Stimulated activated naive CD8-positive, alpha-beta T cell treated with anti-CD3 and anti-CD28 coated beads, Interleukin-15, amount 100 ng/mL, for 72 hours (primary cell): ENCODE data around the gene MMP14.

Experiments
- ATAC-seq: fragments of 150-1000 bp; cut with Tn5 transposase; 2 replicates; pipeline ENCODE4 v1.10.0; 2021; ENCODE audit warnings: mild to moderate bottlenecking, moderate library complexity
- DNase-seq, 2 donors: peaks; one replicate each; pipeline ENCODE4 v3.0.0; 2021 to 2022
- H3K27ac Mint-ChIP-seq, 2 donors: one replicate each; pipeline ENCODE4 v1.8.0; 2022; ENCODE audit warnings: mild to moderate bottlenecking in 2 of 2, mixed read lengths in 2 of 2, moderate library complexity in 2 of 2
- H3K27me3 Mint-ChIP-seq: one replicate; pipeline ENCODE4 v1.8.0; 2022; ENCODE audit warnings: mixed read lengths
- H3K4me1 Mint-ChIP-seq: one replicate; pipeline ENCODE4 v1.8.0; 2022; ENCODE audit warnings: mild to moderate bottlenecking, mixed read lengths
- H3K4me3 Mint-ChIP-seq, 2 donors: one replicate each; pipeline ENCODE4 v1.8.0; 2022; ENCODE audit warnings: mild to moderate bottlenecking in 2 of 2, mixed read lengths in 2 of 2, moderate library complexity in 1 of 2
- H3K9me3 Mint-ChIP-seq, 2 donors: one replicate each; pipeline ENCODE4 v1.8.0; 2022; ENCODE audit warnings: mixed read lengths in 2 of 2

The MMP14 gene

DNA sequence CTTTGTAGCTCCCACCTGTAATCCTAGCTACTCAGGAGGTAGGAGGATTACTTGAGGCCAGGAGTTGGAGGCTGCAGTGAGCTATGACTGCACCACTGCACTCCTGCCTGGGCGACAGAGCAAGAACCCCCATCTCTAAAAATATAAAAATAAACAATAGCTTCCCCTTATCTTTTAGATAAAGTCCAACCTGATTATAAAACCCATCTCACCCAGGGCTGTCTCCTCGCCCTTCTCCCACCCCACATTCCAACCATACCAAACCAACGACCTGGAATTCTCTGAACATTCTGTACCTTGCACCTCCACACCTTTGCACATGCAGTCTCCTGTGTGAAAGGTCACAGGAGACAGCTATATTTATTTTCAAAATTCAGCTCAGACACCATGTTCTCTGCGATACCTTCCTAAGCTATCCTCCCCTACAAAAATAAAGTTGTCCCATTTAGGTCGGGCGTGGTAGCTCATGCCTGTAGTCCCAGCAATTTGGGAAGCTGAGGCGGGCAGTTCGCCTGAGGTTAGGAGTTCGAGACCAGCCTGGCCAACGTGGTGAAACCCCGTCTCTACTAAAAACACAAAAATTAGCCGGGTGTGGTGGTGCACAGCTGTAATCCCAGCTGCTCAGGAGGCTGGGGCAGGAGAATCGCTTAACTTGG, 28.8 kb upstream of the MMP14 start:
- no peaks in the 10 kb centered on the region for H3K4me1 Mint-ChIP-seq
- ATAC-seq: no peak
- DNase-seq: no peak
- H3K27me3 Mint-ChIP-seq: no peaks in the 10 kb centered on the region
- no peak overlapping the region for H3K27ac Mint-ChIP-seq
- no peaks in the 10 kb centered on the region for H3K9me3 Mint-ChIP-seq
- no peak overlapping the region for H3K4me3 Mint-ChIP-seq

GRCh38 chr14:22808388-22809209, 27.8 kb upstream of the MMP14 start:
- ATAC-seq (no peak), DNase-seq (no peak)
- no peaks in the 10 kb centered on the region for H3K9me3 Mint-ChIP-seq
- H3K27me3 Mint-ChIP-seq: no peaks in the 10 kb centered on the region
- H3K4me3 Mint-ChIP-seq: no peak overlapping the region
- no peaks in the 10 kb centered on the region for H3K4me1 Mint-ChIP-seq
- H3K27ac Mint-ChIP-seq: no peak overlapping the region

DNA sequence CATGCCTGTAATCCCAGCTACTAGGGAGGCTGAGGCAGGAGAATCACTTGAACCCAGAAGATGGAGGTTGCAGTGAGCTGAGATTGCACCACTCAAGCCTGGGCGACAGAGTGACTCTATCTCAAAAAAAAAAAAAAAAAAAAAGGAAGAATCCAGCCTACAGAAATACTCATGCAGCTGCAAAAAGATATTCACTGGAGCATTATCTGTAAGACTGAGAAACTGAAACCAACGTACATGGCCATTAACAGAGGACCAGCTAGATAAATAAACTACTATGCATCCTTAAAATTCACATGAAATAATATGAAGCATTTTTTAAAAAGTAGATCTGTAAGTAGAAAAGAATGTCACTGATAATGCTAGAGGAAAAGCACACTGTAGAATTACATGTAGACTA, 24.7 kb upstream of the MMP14 start:
- H3K9me3 Mint-ChIP-seq: no peaks in the 10 kb centered on the region
- ATAC-seq: no peak

DNA sequence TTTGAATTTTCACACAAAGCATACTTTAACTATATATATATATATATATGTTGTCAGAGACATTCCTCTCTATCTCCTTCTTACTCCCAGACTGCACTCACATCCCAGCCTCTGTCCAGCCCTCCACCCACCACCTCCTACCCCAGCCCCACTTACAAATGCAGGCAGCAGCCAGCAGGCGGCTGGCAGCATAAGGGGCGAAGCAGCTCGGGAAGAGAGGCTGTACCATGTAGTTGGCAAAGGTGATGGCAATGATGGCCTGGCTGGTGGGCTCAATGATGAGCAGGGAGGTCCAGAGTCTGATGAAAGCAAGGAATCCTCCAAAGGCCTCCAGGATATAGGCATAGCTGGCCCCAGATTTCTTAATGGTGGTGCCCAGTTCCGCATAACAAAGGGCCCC, 23.6 kb upstream of the MMP14 start:
- H3K4me3 Mint-ChIP-seq: no peak overlapping the region
- no peak for DNase-seq

More for the DNA sequence above, 24.7 kb upstream of the MMP14 start:
- Mint-ChIP-seq H3K4me3 (no peak overlapping the region), H3K27me3 (no peaks in the 10 kb centered on the region), H3K4me1 (peaks cover 13% of the 10 kb centered on the region), H3K27ac (no peak overlapping the region)
- DNase-seq: no peak

GRCh38 chr14:22813145-22813544, 23.2 kb upstream of the MMP14 start:
- DNase-seq (no peak), ATAC-seq (no peak)
- Mint-ChIP-seq H3K9me3 (no peaks in the 10 kb centered on the region), H3K27ac (no peak overlapping the region), H3K4me1 (peaks cover 13% of the 10 kb centered on the region), H3K4me3 (no peak overlapping the region), H3K27me3 (no peaks in the 10 kb centered on the region)

More for the DNA sequence above, 23.6 kb upstream of the MMP14 start:
- no peaks in the 10 kb centered on the region for H3K9me3 Mint-ChIP-seq
- peaks cover 13% of the 10 kb centered on the region for H3K4me1 Mint-ChIP-seq
- no peaks in the 10 kb centered on the region for H3K27me3 Mint-ChIP-seq
- ATAC-seq: no peak
- H3K27ac Mint-ChIP-seq: no peak overlapping the region

- Mint-ChIP-seq H3K9me3 (no peaks in the 10 kb centered on the region), H3K4me1 (peaks cover 20% of the 10 kb centered on the region), H3K27ac (peak overlapping the region in 1 of 2 donors; percentile 7), H3K27me3 (no peaks in the 10 kb centered on the region), H3K4me3 (no peak overlapping the region)
- ATAC-seq: no peak
- DNase-seq: no peak
These were observed 22.0 kb upstream of the MMP14 start for GRCh38 chr14:22814373-22814772.

DNA sequence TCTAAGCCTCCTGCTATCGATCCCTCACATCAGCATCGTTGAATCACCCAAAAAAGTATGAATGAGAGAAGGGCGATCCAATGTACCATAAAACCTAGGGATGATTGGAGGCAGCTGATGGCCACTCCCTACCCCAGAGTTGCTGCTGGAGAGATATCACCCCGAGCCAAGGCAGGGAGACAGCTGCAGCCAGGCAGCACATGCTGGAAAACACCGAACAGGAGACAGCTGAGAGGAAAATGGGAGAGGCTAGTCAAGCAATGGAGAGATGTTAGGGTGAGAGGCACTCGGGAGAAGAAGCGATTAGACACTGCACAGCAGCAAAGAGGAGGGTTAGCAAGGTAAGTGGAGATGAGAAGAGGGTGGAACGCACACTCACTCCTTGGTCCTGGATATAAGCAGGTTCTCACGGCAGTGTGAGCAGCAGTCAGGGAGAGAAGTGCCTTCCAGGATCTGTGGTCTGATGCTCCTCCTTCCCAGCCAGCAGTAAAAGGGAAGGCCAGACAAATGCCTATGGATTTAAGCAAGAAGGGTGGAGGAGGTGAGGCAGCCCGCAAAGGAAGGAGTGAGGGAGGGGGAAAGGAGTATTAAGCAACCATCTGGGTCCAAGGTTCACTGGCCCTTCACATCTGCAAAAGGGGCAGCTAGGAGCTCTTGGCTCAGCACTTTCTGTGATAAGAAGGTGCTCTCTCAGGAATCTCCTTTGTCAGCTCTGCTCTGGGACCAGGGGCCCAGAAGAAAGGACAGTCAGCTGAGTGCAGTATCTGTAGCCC, 21.3 kb upstream of the MMP14 start, which contains the start of gene SLC7A7:
SLC7A7 (minus strand) TSS at position 495 of the 773 bp plus-strand sequence. CDS start 2,037 bp downstream, outside the sequence.
- Mint-ChIP-seq H3K4me1 (peaks cover 28% of the 10 kb centered on the region), H3K4me3 (no peak within 1 kb of the TSS), H3K9me3 (no peaks in the 10 kb centered on the region), H3K27me3 (no peaks in the 10 kb centered on the region), H3K27ac (peak within 1 kb of the TSS; percentile 7 to 36)
- ATAC-seq: no peak
- no peak for DNase-seq

DNA sequence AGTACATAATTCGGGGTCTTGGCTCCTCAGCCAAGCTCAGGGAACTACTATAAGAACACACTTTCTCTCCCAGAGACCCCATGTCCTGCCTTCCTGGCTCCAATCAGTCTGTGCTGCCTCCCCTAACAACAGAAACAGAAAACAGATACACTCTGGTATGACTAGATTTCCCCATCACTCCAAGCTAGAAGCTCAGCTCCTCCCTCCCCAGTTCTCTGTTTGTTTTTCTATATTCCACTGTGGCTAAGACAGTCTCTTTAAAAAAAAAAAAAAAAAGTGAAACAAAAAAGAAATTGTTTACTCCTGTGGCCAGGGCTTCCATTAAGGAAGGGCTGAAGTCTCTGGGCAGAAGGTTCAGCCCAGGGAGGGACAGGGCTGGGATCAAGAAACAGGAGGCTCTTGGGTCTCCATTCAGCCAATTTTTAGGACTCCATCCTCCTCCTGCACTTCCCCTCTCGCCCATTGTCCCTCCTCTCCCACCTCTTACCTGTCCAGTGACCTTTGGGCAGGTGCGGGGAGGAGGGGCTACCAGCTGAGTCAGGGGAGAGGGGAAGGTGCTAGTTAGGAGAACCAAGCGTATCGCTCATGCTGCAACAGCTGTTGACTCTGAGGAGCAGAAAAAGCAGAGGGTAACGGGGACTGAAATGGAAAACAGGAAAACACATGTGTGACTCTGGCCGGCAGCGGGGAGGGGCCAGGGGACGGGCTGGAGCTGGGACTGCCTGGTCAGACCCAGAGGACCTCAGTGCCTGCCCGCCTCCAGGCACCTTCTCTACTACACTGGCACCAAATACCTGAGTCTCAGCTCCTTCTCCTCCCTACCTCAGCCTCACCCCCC, 17.0 kb upstream of the MMP14 start:
- Mint-ChIP-seq H3K27me3 (peaks cover 17% of the 10 kb centered on the region), H3K9me3 (no peaks in the 10 kb centered on the region), H3K4me3 (no peak overlapping the region), H3K27ac (peak overlapping the region; percentile 66), H3K4me1 (peaks cover 42% of the 10 kb centered on the region)
- peak; percentile 22 for ATAC-seq
- no peak for DNase-seq

DNA sequence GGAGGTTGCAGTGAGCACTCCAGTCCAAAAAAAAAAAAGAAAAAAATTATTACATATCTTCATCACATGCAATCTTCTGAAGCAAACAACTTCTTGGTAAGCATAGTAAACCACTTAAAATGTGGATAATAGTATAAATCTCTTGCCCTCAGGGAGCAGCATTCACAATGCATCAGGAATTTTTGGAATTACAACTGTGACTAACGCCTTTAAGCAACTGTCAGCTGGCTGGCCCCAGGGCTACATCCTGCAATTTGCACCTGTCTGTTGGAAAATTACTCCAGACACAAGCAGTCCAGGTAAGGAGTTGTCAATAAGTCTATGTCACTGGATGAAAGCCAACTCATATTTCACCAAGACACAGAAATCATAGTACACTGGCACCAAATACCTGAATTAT, 15.7 kb upstream of the MMP14 start:
- no peaks in the 10 kb centered on the region for H3K9me3 Mint-ChIP-seq
- peaks cover 21% of the 10 kb centered on the region for H3K27me3 Mint-ChIP-seq
- DNase-seq: no peak
- no peak overlapping the region for H3K4me3 Mint-ChIP-seq
- ATAC-seq: no peak
- H3K27ac Mint-ChIP-seq: no peak overlapping the region
- peaks cover 47% of the 10 kb centered on the region for H3K4me1 Mint-ChIP-seq

- H3K4me1 Mint-ChIP-seq: peaks cover 45% of the 10 kb centered on the region
- H3K4me3 Mint-ChIP-seq: peak overlapping the region in 1 of 2 donors; percentile 29
- no peaks in the 10 kb centered on the region for H3K9me3 Mint-ChIP-seq
- H3K27me3 Mint-ChIP-seq: peaks cover 27% of the 10 kb centered on the region
- DNase-seq (no peak), ATAC-seq (no peak)
- H3K27ac Mint-ChIP-seq: no peak overlapping the region
These were observed 15.0 kb upstream of the MMP14 start for GRCh38 chr14:22821193-22822015.

DNA sequence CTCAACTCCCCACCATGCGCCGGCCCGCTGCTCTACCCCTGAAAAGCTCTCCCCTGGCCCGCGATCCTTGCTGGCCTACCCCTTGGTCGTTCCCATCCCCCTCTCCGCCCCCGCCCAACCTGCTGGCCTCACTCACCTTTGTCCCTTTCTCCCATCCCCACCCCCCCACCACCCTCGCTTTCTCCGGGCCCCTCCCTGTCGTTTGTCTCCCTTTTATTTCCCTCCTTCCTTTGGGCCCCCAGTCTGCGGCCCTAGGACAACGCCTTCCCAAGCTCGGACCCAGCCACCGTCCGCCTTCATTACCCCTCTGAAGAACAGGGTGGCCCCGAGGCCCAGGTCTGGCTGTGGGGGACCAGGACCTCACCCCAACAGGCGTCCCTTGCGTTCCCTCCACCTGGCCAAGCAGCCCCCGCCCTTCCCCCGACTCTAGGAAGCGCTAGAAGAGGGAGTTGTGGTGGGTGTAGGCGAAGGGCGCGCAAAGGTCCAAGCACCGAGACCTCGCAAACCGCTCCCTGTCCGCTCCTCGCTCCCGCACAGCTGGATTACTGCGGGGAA, 14.3 kb upstream of the MMP14 start:
- no peaks in the 10 kb centered on the region for H3K9me3 Mint-ChIP-seq
- DNase-seq (no peak), ATAC-seq (peak; percentile 3)
- peaks cover 45% of the 10 kb centered on the region for H3K4me1 Mint-ChIP-seq
- H3K4me3 Mint-ChIP-seq: peak overlapping the region; percentile 74 to 83
- peaks cover 32% of the 10 kb centered on the region for H3K27me3 Mint-ChIP-seq
- H3K27ac Mint-ChIP-seq: peak overlapping the region; percentile 25 to 85

DNA sequence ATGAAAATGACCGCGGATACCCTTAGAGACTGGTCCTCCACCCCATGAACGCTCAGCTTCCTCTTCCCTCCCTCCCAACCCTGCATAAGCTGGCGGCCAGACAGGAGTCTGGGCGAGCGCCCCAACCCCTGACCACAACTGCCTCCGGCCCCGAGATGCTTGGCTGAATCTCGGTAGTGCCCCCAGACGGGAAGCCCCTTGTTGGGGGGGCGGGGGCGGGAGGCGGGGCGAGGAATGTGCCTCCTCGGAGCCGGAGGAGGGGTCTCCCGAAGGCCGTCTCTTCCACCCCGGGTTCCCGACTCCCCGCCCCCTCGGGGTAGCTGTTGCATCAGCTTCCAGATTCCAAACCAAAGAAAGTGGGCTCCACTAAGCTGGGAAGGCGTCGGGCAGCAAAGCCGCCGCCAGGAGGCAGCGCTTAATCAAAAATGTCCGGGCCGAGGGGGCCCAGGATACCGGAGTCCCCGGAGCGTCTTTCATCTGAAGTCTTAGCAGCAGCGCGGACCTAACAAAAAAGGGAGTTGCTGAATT, 13.8 kb upstream of the MMP14 start:
- DNase-seq (peak; percentile 70 to 73), ATAC-seq (peak; percentile 90)
- H3K27me3 Mint-ChIP-seq: peaks cover 32% of the 10 kb centered on the region
- H3K4me1 Mint-ChIP-seq: peaks cover 45% of the 10 kb centered on the region
- no peaks in the 10 kb centered on the region for H3K9me3 Mint-ChIP-seq
- H3K27ac Mint-ChIP-seq: peak overlapping the region; percentile 25 to 85
- H3K4me3 Mint-ChIP-seq: peak overlapping the region; percentile 74 to 83

GRCh38 chr14:22824711-22825359, 11.6 kb upstream of the MMP14 start:
- Mint-ChIP-seq H3K4me3 (peak overlapping the region; percentile 29 to 66), H3K27me3 (peaks cover 32% of the 10 kb centered on the region), H3K4me1 (peaks cover 41% of the 10 kb centered on the region), H3K27ac (peak overlapping the region; percentile 81 to 88), H3K9me3 (no peaks in the 10 kb centered on the region)
- DNase-seq: no peak
- no peak for ATAC-seq
